ENCODE measurements around the gene SNAPIN. TPM values are rescaled to one million over a fixed set of nuclear protein-coding genes. Genes with fewer than 3 reads are reported as not detected.
"Not testable (repeated sequence)": the region's sequence is repeated elsewhere in the genome, so short reads cannot be mapped to it uniquely, and the experiment has no call there.

Gene SNAPIN
- total and polyA plus RNA-seq, 4 donors: 58.0 to 70.5 (median 67.8) TPM

GRCh38 chr1:153631047-153632022 lies 27.2 kb upstream of the SNAPIN start:
- no peaks in the 10 kb centered on the region for H3K27me3 ChIP-seq (ENCODE audit: control insufficient read depth, insufficient read depth, low read length)
- no peak for DNase-seq (ENCODE audit: low read depth in 4 of 6, low spot score in 6 of 6)
- no peak overlapping the region for H3K27ac ChIP-seq (ENCODE audit: low read depth, low read length)
- H3K9me3 ChIP-seq (ENCODE audit: control insufficient read depth, insufficient read depth, low read length): no peaks in the 10 kb centered on the region
- no peak overlapping the region for H3K4me3 ChIP-seq (ENCODE audit: low read depth, low read length)
- 100% methylated on average over 1 of the region's 10 CpGs for WGBS (ENCODE audit: insufficient coverage)
- H3K4me1 ChIP-seq (ENCODE audit: control insufficient read depth, insufficient read depth, low read length): peaks cover 58% of the 10 kb centered on the region
- peaks cover 12% of the 10 kb centered on the region for H3K36me3 ChIP-seq (ENCODE audit: control insufficient read depth, insufficient read depth, low read length)

GRCh38 chr1:153633161-153633753 lies 25.2 kb upstream of the SNAPIN start:
- Histone ChIP-seq H3K9me3 (ENCODE audit: control insufficient read depth, insufficient read depth, low read length) (no peaks in the 10 kb centered on the region), H3K4me1 (ENCODE audit: control insufficient read depth, insufficient read depth, low read length) (peaks cover 48% of the 10 kb centered on the region), H3K27ac (ENCODE audit: low read depth, low read length) (peak overlapping the region; percentile 99), H3K36me3 (ENCODE audit: control insufficient read depth, insufficient read depth, low read length) (peaks cover 26% of the 10 kb centered on the region), H3K4me3 (ENCODE audit: low read depth, low read length) (peak overlapping the region; percentile 98), H3K27me3 (ENCODE audit: control insufficient read depth, insufficient read depth, low read length) (no peaks in the 10 kb centered on the region)
- WGBS (ENCODE audit: insufficient coverage): 45% methylated on average over 12 of the region's 18 CpGs
- no peak for DNase-seq (ENCODE audit: low read depth in 4 of 6, low spot score in 6 of 6)

- DNase-seq (ENCODE audit: low read depth in 4 of 6, low spot score in 6 of 6): peak; percentile 95 to 100 (median 98)
- peaks cover 34% of the 10 kb centered on the region for H3K36me3 ChIP-seq (ENCODE audit: control insufficient read depth, insufficient read depth, low read length)
- no peaks in the 10 kb centered on the region for H3K9me3 ChIP-seq (ENCODE audit: control insufficient read depth, insufficient read depth, low read length)
- peak within 1 kb of the TSS; percentile 99 for H3K27ac ChIP-seq (ENCODE audit: low read depth, low read length)
- peak within 1 kb of the TSS; percentile 98 for H3K4me3 ChIP-seq (ENCODE audit: low read depth, low read length)
- WGBS (ENCODE audit: insufficient coverage): under 1% methylated on average over 65 of the region's 65 CpGs
- H3K4me1 ChIP-seq (ENCODE audit: control insufficient read depth, insufficient read depth, low read length): peaks cover 40% of the 10 kb centered on the region
- no peaks in the 10 kb centered on the region for H3K27me3 ChIP-seq (ENCODE audit: control insufficient read depth, insufficient read depth, low read length)
Observed at GRCh38 chr1:153633754-153634665, 24.5 kb upstream of the SNAPIN start, which contains the start of gene CHTOP. CHTOP (plus strand) TSS chr1:153634066; CDS start chr1:153636589, 2,523 bp downstream.

GRCh38 chr1:153635872-153636271 lies 22.6 kb upstream of the SNAPIN start:
- WGBS (ENCODE audit: insufficient coverage): 100% methylated on average over 1 of the region's 7 CpGs
- H3K27ac ChIP-seq (ENCODE audit: low read depth, low read length): no peak overlapping the region
- H3K36me3 ChIP-seq (ENCODE audit: control insufficient read depth, insufficient read depth, low read length): peaks cover 50% of the 10 kb centered on the region

GRCh38 chr1:153636312-153636711 lies 22.2 kb upstream of the SNAPIN start:
- no peak overlapping the region for H3K4me3 ChIP-seq (ENCODE audit: low read depth, low read length)
- no peak for DNase-seq (ENCODE audit: low read depth in 4 of 6, low spot score in 6 of 6)
- H3K4me1 ChIP-seq (ENCODE audit: control insufficient read depth, insufficient read depth, low read length): peaks cover 33% of the 10 kb centered on the region
- H3K27ac ChIP-seq (ENCODE audit: low read depth, low read length): no peak overlapping the region
- H3K9me3 ChIP-seq (ENCODE audit: control insufficient read depth, insufficient read depth, low read length): no peaks in the 10 kb centered on the region
- peaks cover 50% of the 10 kb centered on the region for H3K36me3 ChIP-seq (ENCODE audit: control insufficient read depth, insufficient read depth, low read length)
- no peaks in the 10 kb centered on the region for H3K27me3 ChIP-seq (ENCODE audit: control insufficient read depth, insufficient read depth, low read length)
- 100% methylated on average over 1 of the region's 9 CpGs for WGBS (ENCODE audit: insufficient coverage)

More at GRCh38 chr1:153635872-153636271, 22.6 kb upstream of the SNAPIN start:
- no peak overlapping the region for H3K4me3 ChIP-seq (ENCODE audit: low read depth, low read length)
- no peaks in the 10 kb centered on the region for H3K9me3 ChIP-seq (ENCODE audit: control insufficient read depth, insufficient read depth, low read length)
- H3K27me3 ChIP-seq (ENCODE audit: control insufficient read depth, insufficient read depth, low read length): no peaks in the 10 kb centered on the region
- no peak for DNase-seq (ENCODE audit: low read depth in 4 of 6, low spot score in 6 of 6)
- H3K4me1 ChIP-seq (ENCODE audit: control insufficient read depth, insufficient read depth, low read length): peaks cover 33% of the 10 kb centered on the region

GRCh38 chr1:153638261-153638660 lies 20.2 kb upstream of the SNAPIN start:
- DNase-seq (ENCODE audit: low read depth in 4 of 6, low spot score in 6 of 6): no peak
- Histone ChIP-seq H3K4me1 (ENCODE audit: control insufficient read depth, insufficient read depth, low read length) (peaks cover 30% of the 10 kb centered on the region), H3K36me3 (ENCODE audit: control insufficient read depth, insufficient read depth, low read length) (peaks cover 61% of the 10 kb centered on the region), H3K27me3 (ENCODE audit: control insufficient read depth, insufficient read depth, low read length) (no peaks in the 10 kb centered on the region), H3K4me3 (ENCODE audit: low read depth, low read length) (no peak overlapping the region), H3K9me3 (ENCODE audit: control insufficient read depth, insufficient read depth, low read length) (no peaks in the 10 kb centered on the region), H3K27ac (ENCODE audit: low read depth, low read length) (no peak overlapping the region)
- 81% methylated on average over 5 of the region's 6 CpGs for WGBS (ENCODE audit: insufficient coverage)

- Histone ChIP-seq H3K4me1 (ENCODE audit: control insufficient read depth, insufficient read depth, low read length) (peaks cover 25% of the 10 kb centered on the region), H3K9me3 (ENCODE audit: control insufficient read depth, insufficient read depth, low read length) (no peaks in the 10 kb centered on the region), H3K27ac (ENCODE audit: low read depth, low read length) (no peak overlapping the region), H3K27me3 (ENCODE audit: control insufficient read depth, insufficient read depth, low read length) (no peaks in the 10 kb centered on the region), H3K4me3 (ENCODE audit: low read depth, low read length) (no peak overlapping the region), H3K36me3 (ENCODE audit: control insufficient read depth, insufficient read depth, low read length) (peaks cover 66% of the 10 kb centered on the region)
- DNase-seq (ENCODE audit: low read depth in 4 of 6, low spot score in 6 of 6): no peak
- no CpG with 5 or more reads among the region's 3 CpGs for WGBS (ENCODE audit: insufficient coverage)
Observed at GRCh38 chr1:153639280-153639679, 19.2 kb upstream of the SNAPIN start.

- WGBS (ENCODE audit: insufficient coverage): 100% methylated on average over 3 of the region's 5 CpGs
- not testable (repeated sequence) for DNase-seq (ENCODE audit: low read depth in 4 of 6, low spot score in 6 of 6)
Observed at GRCh38 chr1:153640213-153640612, 18.3 kb upstream of the SNAPIN start.

GRCh38 chr1:153640861-153641260 lies 17.6 kb upstream of the SNAPIN start:
- no peak for DNase-seq (ENCODE audit: low read depth in 4 of 6, low spot score in 6 of 6)
- Histone ChIP-seq H3K36me3 (ENCODE audit: control insufficient read depth, insufficient read depth, low read length) (peaks cover 69% of the 10 kb centered on the region), H3K27me3 (ENCODE audit: control insufficient read depth, insufficient read depth, low read length) (no peaks in the 10 kb centered on the region), H3K27ac (ENCODE audit: low read depth, low read length) (no peak overlapping the region), H3K4me3 (ENCODE audit: low read depth, low read length) (no peak overlapping the region), H3K4me1 (ENCODE audit: control insufficient read depth, insufficient read depth, low read length) (peaks cover 14% of the 10 kb centered on the region), H3K9me3 (ENCODE audit: control insufficient read depth, insufficient read depth, low read length) (no peaks in the 10 kb centered on the region)
- WGBS (ENCODE audit: insufficient coverage): 70% methylated on average over 4 of the region's 6 CpGs

More at GRCh38 chr1:153640213-153640612, 18.3 kb upstream of the SNAPIN start:
- H3K36me3 ChIP-seq (ENCODE audit: control insufficient read depth, insufficient read depth, low read length): peaks cover 70% of the 10 kb centered on the region
- H3K27ac ChIP-seq (ENCODE audit: low read depth, low read length); H3K4me3 ChIP-seq (ENCODE audit: low read depth, low read length); H3K9me3 ChIP-seq (ENCODE audit: control insufficient read depth, insufficient read depth, low read length); H3K27me3 ChIP-seq (ENCODE audit: control insufficient read depth, insufficient read depth, low read length): not testable (repeated sequence)
- H3K4me1 ChIP-seq (ENCODE audit: control insufficient read depth, insufficient read depth, low read length): peaks cover 21% of the 10 kb centered on the region

Measured in spinal cord (tissue), 10 donors.